ENCODE measurements around the gene CSPG4.

DNA sequence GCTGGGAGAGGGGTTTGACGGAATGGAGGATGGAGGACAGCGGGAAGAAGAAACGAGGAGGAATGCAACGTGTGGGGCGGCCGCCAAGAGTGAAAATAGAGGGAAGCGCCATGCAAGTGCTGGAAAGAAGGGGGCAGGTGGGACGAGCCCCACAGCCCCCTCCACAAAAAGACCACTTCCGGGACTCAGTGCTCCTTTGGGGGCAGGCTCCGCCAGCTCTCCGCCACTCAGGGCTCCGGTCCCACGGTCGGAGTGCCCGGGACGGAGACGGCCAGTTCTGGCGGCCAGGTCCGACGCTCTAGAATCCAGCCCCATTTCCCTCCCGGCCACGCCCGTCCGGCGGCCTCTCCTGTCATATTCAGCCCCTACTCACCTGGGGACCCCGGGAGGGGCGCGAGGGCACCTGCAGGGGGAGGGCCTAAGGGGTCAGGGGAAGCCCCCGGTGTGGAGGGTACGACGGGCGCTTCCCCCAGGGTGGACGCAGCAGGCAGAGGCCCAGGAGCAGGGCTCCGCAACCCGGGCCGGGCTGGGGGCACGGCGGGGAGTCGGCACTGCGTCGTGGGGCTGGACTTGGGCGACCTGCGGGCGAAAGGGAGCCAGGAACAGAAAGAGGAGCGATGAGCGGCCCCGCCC, 25.5 kb upstream of the CSPG4 start:
- TF ChIP-seq FOXA1 (IDR thresholded peaks at IDR 0.05) = no peak
- TF ChIP-seq BHLHE40 (IDR thresholded peaks at IDR 0.05; ENCODE audit: borderline replicate concordance) = no peak
- TF ChIP-seq ELF4 (IDR thresholded peaks at IDR 0.05) = no peak
- no peak for TF ChIP-seq SP1 (IDR thresholded peaks at IDR 0.05)
- no peak for TF ChIP-seq FOXM1 (IDR thresholded peaks at IDR 0.05; ENCODE audit: borderline replicate concordance)
- no peak for TF ChIP-seq FOXK2 (IDR thresholded peaks at IDR 0.05)
- TF ChIP-seq CTBP1 (IDR thresholded peaks at IDR 0.05; ENCODE audit: borderline replicate concordance) = no peak
- no peak; the same call in 1 of the 2 replicates for TF ChIP-seq L3MBTL2 (conservative IDR thresholded peaks at IDR 0.05)
- TF ChIP-seq LEF1 (IDR thresholded peaks at IDR 0.05; ENCODE audit: borderline replicate concordance) = no peak
- TF ChIP-seq HDGF (IDR thresholded peaks at IDR 0.05; ENCODE audit: borderline replicate concordance) = no peak
- TF ChIP-seq, protein P1, sequence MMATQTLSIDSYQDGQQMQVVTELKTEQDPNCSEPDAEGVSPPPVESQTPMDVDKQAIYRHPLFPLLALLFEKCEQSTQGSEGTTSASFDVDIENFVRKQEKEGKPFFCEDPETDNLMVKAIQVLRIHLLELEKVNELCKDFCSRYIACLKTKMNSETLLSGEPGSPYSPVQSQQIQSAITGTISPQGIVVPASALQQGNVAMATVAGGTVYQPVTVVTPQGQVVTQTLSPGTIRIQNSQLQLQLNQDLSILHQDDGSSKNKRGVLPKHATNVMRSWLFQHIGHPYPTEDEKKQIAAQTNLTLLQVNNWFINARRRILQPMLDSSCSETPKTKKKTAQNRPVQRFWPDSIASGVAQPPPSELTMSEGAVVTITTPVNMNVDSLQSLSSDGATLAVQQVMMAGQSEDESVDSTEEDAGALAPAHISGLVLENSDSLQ (IDR thresholded peaks at IDR 0.05) = no peak
- no peak for TF ChIP-seq TARDBP (IDR thresholded peaks at IDR 0.05)
- no peak for TF ChIP-seq ZNF384 (IDR thresholded peaks at IDR 0.05)

Measured in HEK293T (cell line).